IMR-90 (cell line): Measurements from ENCODE around the gene AP3D1.

ENCODE experiments used
- CEBPB ChIP-seq: IDR thresholded peaks from 2 replicates; pipeline ENCODE4 v1.6.1; 2012; ENCODE audit warnings: low read depth, low read length, improper control_type of control experiment
- CTCF ChIP-seq: conservative IDR thresholded peaks from 2 replicates; pipeline ENCODE4 v1.5.1; 2012; ENCODE audit warnings: mild to moderate bottlenecking, low read depth, low read length, improper control_type of control experiment
- NFE2L2 ChIP-seq: fragments of 150-350 bp; IDR thresholded peaks from 2 replicates; pipeline ENCODE4 v1.6.1; 2016; ENCODE audit warnings: low read depth, mild to moderate bottlenecking, low read length
- POLR2A ChIP-seq: IDR thresholded peaks from 2 replicates; pipeline ENCODE4 v1.6.1; 2012; ENCODE audit warnings: mild to moderate bottlenecking, low read depth, low read length

GRCh38 chr19:2181633-2181997 is 30.2 kb upstream of the AP3D1 start:
- TF ChIP-seq POLR2A (no peak), CTCF (no peak), CEBPB (no peak), NFE2L2 (no peak)
